ENCODE results near the gene POLR2F.

Gene POLR2F

DNA sequence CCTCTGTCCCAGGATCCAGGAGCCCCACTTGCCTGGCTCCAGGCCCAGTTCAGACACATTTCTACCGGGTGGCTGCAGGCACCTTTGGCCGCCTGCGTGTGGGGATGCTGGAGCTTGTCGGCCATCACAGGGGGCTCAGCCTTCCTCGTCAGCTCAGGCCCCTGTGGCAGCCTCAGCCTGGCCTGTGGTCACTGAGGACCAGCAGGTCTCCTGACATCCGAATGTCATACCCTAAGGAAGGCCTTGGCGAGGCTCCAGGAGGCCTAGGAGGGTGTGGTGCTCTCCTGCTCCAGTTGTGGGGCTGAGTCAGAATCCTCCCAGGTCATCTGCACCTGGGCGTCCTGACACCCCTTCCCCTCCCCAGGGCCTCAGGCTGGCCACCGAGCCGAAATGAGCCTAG lies 45.7 kb downstream of the POLR2F start:
- Histone ChIP-seq H3K4me1 (ENCODE audit: insufficient read depth, low read length) (no peaks in the 10 kb centered on the region), H3K27me3 (ENCODE audit: control insufficient read depth in 1 of 2, insufficient read depth in 2 of 2, low read length in 2 of 2) (no peaks in the 10 kb centered on the region), H3K36me3 (ENCODE audit: insufficient read depth, low read length) (no peaks in the 10 kb centered on the region), H3K9me3 (ENCODE audit: low read length) (no peaks in the 10 kb centered on the region), H3K9ac (ENCODE audit: low read length) (no peak overlapping the region), H3K4me3 (ENCODE audit: low read depth in 1 of 2, low read length in 2 of 2) (no peak overlapping the region), H3K27ac (ENCODE audit: low read depth, low read length) (no peak overlapping the region)

DNA sequence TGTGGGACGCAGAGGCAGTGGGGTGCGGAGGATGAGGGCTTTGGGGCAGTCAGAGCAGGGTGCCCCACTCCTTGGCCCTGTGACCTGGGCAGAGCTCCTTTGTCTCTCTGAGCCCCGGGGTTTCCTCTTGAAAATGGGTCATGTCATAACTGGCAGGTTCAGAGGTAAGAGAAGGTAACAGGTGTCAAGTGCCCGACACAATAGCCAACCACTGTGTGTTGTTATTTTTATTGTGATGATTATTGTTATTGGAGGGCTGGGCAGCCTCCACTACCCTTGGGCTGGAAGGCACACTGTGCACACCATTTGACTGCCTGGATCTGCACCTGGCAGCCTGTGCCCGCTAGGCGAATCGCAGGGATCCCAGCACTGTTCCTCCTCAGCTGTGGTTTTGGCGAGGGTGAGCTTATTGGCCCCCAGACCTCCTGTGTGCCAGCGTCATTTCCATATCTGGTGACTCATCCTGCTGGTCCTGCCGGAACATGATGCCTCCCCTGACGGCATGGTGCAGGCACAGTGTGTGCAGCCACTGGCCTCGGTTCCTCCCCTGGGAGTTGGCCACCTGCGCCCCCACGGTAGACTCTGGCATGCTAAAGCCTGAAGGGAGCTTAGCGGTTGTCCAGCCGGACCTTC lies 46.3 kb downstream of the POLR2F start:
- H3K27ac ChIP-seq (ENCODE audit: low read depth, low read length), result no peak overlapping the region

DNA sequence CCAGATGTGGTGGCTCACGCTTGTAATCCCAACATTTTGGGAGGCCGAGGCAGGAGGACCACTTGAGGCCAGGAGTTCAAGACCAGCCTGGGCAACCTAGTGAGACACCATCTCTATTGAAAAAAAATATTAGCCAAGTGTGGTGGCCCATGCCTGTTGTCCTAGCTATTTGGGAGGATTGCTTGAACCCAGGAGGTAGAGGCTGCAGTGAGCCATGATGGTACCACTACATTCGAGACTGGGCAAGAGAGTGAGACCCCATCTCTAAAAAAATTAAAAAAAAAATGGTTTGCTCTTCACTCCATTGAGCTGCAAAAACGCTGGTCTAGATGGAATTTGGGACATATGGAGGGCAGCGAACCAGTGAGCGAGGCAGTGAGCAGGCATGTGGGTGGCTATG lies 52.4 kb downstream of the POLR2F start:
- H3K36me3 ChIP-seq (ENCODE audit: insufficient read depth, low read length), result no peaks in the 10 kb centered on the region
- no peaks in the 10 kb centered on the region for H3K4me1 ChIP-seq (ENCODE audit: insufficient read depth, low read length)
- no peaks in the 10 kb centered on the region for H3K27me3 ChIP-seq (ENCODE audit: control insufficient read depth in 1 of 2, insufficient read depth in 2 of 2, low read length in 2 of 2)
- H3K9me3 ChIP-seq (ENCODE audit: low read length), result no peaks in the 10 kb centered on the region
- no peak overlapping the region for H3K4me3 ChIP-seq (ENCODE audit: low read depth in 1 of 2, low read length in 2 of 2)
- no peak overlapping the region for H3K27ac ChIP-seq (ENCODE audit: low read depth, low read length)
- H3K9ac ChIP-seq (ENCODE audit: low read length), result no peak overlapping the region

More for the DNA sequence above, 46.3 kb downstream of the POLR2F start:
- Histone ChIP-seq H3K4me3 (ENCODE audit: low read depth in 1 of 2, low read length in 2 of 2) (no peak overlapping the region), H3K36me3 (ENCODE audit: insufficient read depth, low read length) (no peaks in the 10 kb centered on the region), H3K9me3 (ENCODE audit: low read length) (no peaks in the 10 kb centered on the region), H3K27me3 (ENCODE audit: control insufficient read depth in 1 of 2, insufficient read depth in 2 of 2, low read length in 2 of 2) (no peaks in the 10 kb centered on the region), H3K4me1 (ENCODE audit: insufficient read depth, low read length) (no peaks in the 10 kb centered on the region), H3K9ac (ENCODE audit: low read length) (no peak overlapping the region)

- Histone ChIP-seq H3K36me3 (ENCODE audit: insufficient read depth, low read length) (no peaks in the 10 kb centered on the region), H3K4me3 (ENCODE audit: low read depth in 1 of 2, low read length in 2 of 2) (no peak overlapping the region), H3K9me3 (ENCODE audit: low read length) (no peaks in the 10 kb centered on the region), H3K27ac (ENCODE audit: low read depth, low read length) (no peak overlapping the region), H3K4me1 (ENCODE audit: insufficient read depth, low read length) (no peaks in the 10 kb centered on the region), H3K27me3 (ENCODE audit: control insufficient read depth in 1 of 2, insufficient read depth in 2 of 2, low read length in 2 of 2) (no peaks in the 10 kb centered on the region), H3K9ac (ENCODE audit: low read length) (no peak overlapping the region)
These were observed 53.4 kb downstream of the POLR2F start for GRCh38 chr22:38006906-38007305.

DNA sequence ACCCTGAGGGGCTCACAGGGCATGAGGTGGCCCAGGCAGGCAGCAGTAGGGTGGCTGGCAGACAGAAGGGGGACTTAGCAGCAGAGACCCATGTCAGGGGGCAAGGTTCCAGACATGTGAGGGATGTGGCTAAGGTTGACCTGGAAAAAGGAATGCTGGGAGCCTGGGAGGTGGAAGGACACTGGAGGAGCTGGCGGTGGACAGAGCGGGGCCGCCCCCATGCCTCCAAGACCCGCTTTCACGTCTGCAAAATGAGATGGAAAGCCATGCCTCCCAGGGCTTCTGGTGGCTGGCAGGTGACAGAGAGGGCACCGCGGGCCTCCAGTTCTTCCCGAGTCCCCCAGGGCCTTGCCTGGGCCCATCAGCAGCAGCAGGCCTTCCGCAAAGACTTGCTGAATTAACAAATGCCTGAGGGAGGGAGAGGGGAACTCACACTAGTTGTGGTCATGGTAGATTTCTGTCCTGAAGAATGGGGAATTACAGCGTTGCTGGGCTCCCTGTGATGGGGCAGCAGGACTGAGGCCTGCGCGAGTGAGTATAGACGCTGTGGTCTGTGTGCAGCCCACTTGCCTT lies 53.9 kb downstream of the POLR2F start:
- H3K4me1 ChIP-seq (ENCODE audit: insufficient read depth, low read length), result no peaks in the 10 kb centered on the region
- H3K4me3 ChIP-seq (ENCODE audit: low read depth in 1 of 2, low read length in 2 of 2), result no peak overlapping the region
- H3K27me3 ChIP-seq (ENCODE audit: control insufficient read depth in 1 of 2, insufficient read depth in 2 of 2, low read length in 2 of 2), result no peaks in the 10 kb centered on the region
- H3K9ac ChIP-seq (ENCODE audit: low read length), result no peak overlapping the region
- no peaks in the 10 kb centered on the region for H3K9me3 ChIP-seq (ENCODE audit: low read length)
- H3K36me3 ChIP-seq (ENCODE audit: insufficient read depth, low read length), result no peaks in the 10 kb centered on the region
- no peak overlapping the region for H3K27ac ChIP-seq (ENCODE audit: low read depth, low read length)

DNA sequence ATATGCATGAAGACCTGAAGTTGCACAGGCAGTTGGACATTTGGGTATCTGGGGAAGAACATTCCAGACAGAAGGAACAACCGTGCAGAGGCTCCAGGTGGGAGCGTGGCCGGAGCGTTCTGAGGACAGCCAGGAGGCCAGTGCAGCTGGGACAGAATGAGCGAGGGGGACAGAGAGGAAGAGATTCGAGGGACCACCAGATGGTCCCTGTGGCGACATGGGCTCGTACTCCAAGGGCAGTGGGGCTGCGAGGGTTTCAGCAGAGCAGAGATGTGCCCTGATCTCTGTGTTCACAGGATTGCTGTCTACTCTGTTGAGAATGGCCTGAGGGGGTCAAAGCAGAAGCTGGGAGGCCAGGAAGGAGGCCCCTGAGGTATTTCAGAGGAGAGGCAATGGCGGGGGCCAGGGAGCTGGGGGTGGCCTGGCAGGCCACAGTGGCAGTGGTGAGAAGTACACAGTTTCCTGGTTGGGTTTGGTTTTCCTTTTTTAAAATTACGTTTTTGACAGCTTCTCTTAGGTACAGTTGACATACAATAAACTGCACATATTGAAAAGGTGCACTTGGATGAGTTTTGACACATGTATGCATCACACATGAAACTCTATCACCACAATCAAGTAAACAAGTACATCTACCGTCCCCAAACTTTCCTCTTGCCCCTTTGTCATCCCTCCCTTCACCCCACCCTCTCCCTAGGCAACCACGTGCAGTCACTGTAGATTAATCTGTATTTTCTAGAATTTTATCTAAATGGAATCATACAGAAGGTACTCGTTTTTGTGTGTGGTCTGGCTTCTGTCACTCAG lies 55.7 kb downstream of the POLR2F start:
- H3K27ac ChIP-seq (ENCODE audit: low read depth, low read length), result no peak overlapping the region
- H3K9ac ChIP-seq (ENCODE audit: low read length), result no peak overlapping the region
- H3K27me3 ChIP-seq (ENCODE audit: control insufficient read depth in 1 of 2, insufficient read depth in 2 of 2, low read length in 2 of 2), result no peaks in the 10 kb centered on the region
- no peaks in the 10 kb centered on the region for H3K9me3 ChIP-seq (ENCODE audit: low read length)
- H3K4me3 ChIP-seq (ENCODE audit: low read depth in 1 of 2, low read length in 2 of 2), result no peak overlapping the region
- no peaks in the 10 kb centered on the region for H3K36me3 ChIP-seq (ENCODE audit: insufficient read depth, low read length)
- H3K4me1 ChIP-seq (ENCODE audit: insufficient read depth, low read length), result no peaks in the 10 kb centered on the region

GRCh38 chr22:38012604-38013072 lies 59.1 kb downstream of the POLR2F start:
- peaks cover 16% of the 10 kb centered on the region for H3K4me1 ChIP-seq (ENCODE audit: insufficient read depth, low read length)
- H3K27ac ChIP-seq (ENCODE audit: low read depth, low read length), result no peak overlapping the region
- no peak overlapping the region for H3K9ac ChIP-seq (ENCODE audit: low read length)
- H3K36me3 ChIP-seq (ENCODE audit: insufficient read depth, low read length), result no peaks in the 10 kb centered on the region
- no peaks in the 10 kb centered on the region for H3K9me3 ChIP-seq (ENCODE audit: low read length)
- no peaks in the 10 kb centered on the region for H3K27me3 ChIP-seq (ENCODE audit: control insufficient read depth in 1 of 2, insufficient read depth in 2 of 2, low read length in 2 of 2)
- H3K4me3 ChIP-seq (ENCODE audit: low read depth in 1 of 2, low read length in 2 of 2), result no peak overlapping the region

- Histone ChIP-seq H3K4me1 (ENCODE audit: insufficient read depth, low read length) (peaks cover 21% of the 10 kb centered on the region), H3K4me3 (ENCODE audit: low read depth in 1 of 2, low read length in 2 of 2) (no peak overlapping the region), H3K9ac (ENCODE audit: low read length) (no peak overlapping the region), H3K36me3 (ENCODE audit: insufficient read depth, low read length) (no peaks in the 10 kb centered on the region), H3K27ac (ENCODE audit: low read depth, low read length) (no peak overlapping the region), H3K9me3 (ENCODE audit: low read length) (no peaks in the 10 kb centered on the region), H3K27me3 (ENCODE audit: control insufficient read depth in 1 of 2, insufficient read depth in 2 of 2, low read length in 2 of 2) (no peaks in the 10 kb centered on the region)
These were observed 60.6 kb downstream of the POLR2F start for GRCh38 chr22:38014083-38014482.

- Histone ChIP-seq H3K9me3 (ENCODE audit: low read length) (no peaks in the 10 kb centered on the region), H3K27me3 (ENCODE audit: control insufficient read depth in 1 of 2, insufficient read depth in 2 of 2, low read length in 2 of 2) (no peaks in the 10 kb centered on the region), H3K4me1 (ENCODE audit: insufficient read depth, low read length) (peaks cover 21% of the 10 kb centered on the region), H3K36me3 (ENCODE audit: insufficient read depth, low read length) (no peaks in the 10 kb centered on the region), H3K9ac (ENCODE audit: low read length) (no peak overlapping the region), H3K4me3 (ENCODE audit: low read depth in 1 of 2, low read length in 2 of 2) (peak overlapping the region in 1 of 2 donors; percentile 12), H3K27ac (ENCODE audit: low read depth, low read length) (peak overlapping the region; percentile 64)
These were observed 63.0 kb downstream of the POLR2F start for GRCh38 chr22:38016182-38017151.

DNA sequence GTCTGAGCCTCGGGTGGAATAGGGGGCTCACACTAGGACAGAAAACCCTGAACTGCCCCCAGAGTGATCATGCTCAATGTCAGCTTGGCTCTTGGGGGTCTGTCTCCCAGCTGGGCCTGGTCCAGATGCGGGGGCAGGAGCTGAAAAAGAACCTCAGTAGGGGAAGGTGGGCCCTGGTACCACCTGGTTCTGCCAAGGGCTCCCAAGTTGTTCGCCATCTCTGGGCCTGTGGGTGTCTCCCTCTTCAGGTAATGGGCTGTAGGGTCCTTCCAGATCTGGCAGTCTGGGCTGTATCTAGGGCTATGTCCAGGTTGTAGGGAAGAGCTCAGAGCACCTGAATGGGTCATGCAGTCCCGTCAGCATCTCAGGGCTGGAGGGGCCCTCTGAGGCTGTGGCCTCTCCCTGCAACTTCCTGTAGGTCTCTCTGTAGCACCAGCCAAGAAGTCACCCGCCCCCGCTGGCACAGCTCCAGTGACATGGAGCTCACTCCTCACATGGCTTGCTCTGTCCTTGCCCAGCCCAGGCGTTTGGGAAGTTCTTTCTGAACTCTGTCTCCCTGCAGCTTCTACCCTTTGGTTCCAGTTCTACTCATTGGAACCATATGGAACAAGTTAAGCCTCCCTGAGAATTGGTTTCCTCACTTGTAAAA lies 63.9 kb downstream of the POLR2F start:
- Histone ChIP-seq H3K4me1 (ENCODE audit: insufficient read depth, low read length) (peaks cover 21% of the 10 kb centered on the region), H3K27me3 (ENCODE audit: control insufficient read depth in 1 of 2, insufficient read depth in 2 of 2, low read length in 2 of 2) (no peaks in the 10 kb centered on the region), H3K9me3 (ENCODE audit: low read length) (no peaks in the 10 kb centered on the region), H3K9ac (ENCODE audit: low read length) (no peak overlapping the region), H3K27ac (ENCODE audit: low read depth, low read length) (peak overlapping the region; percentile 64), H3K4me3 (ENCODE audit: low read depth in 1 of 2, low read length in 2 of 2) (no peak overlapping the region), H3K36me3 (ENCODE audit: insufficient read depth, low read length) (no peaks in the 10 kb centered on the region)

Measured in muscle layer of colon (tissue), 2 donors.